Colonic mucosa (tissue), 4 donors: ENCODE data around the gene DGKB. TPM values are rescaled to one million over a fixed set of nuclear protein-coding genes. Genes with fewer than 3 reads are reported as not detected.

Experiments used
- DNase-seq: peaks from one replicate; pipeline ENCODE4 v3.0.0-alpha.2; 2020
- H3K27ac ChIP-seq: fragments of 200-600 bp; one replicate; pipeline ENCODE4 v1.8.0; 2021
- H3K27me3 ChIP-seq: fragments of 200-600 bp; one replicate; pipeline ENCODE4 v1.8.0; 2021
- H3K36me3 ChIP-seq: fragments of 200-600 bp; one replicate; pipeline ENCODE4 v1.8.0; 2021
- H3K4me1 ChIP-seq: fragments of 200-600 bp; one replicate; pipeline ENCODE4 v1.8.0; 2021; ENCODE audit warnings: mild to moderate bottlenecking
- H3K4me3 ChIP-seq: fragments of 200-600 bp; one replicate; pipeline ENCODE4 v1.8.0; 2021
- H3K9ac ChIP-seq, 2 donors: one replicate each; pipeline ENCODE4 v1.7.0; 2013; ENCODE audit warnings: control low read depth in 2 of 2, low read depth in 2 of 2, low read length in 2 of 2
- H3K9me3 ChIP-seq: fragments of 200-600 bp; one replicate; pipeline ENCODE4 v1.8.0; 2021
- intact Hi-C: fragments of 100-400 bp; cut with DNase I; formaldehyde crosslinking; loops from one replicate; pipeline ENCODE4 v1.14.1; 2022
- total RNA-seq, 2 donors: library from RNA; stranded (reverse); fragmentation: NEBNext Ultra II Directional in 1 of 2; extraction: Animal tissue kit (Norgen Biotek cat#: 25700) in 1 of 2; gene quantifications; one replicate each; pipeline ENCODE4 v1.2.1, GENCODE V29; 2021
- TF ChIP-seq, protein P1 (sequence below): fragments of 200-600 bp; IDR thresholded peaks from one replicate; pipeline ENCODE4 v1.8.0; 2022; ENCODE audit warnings: antibody characterized with exemption, mild to moderate bottlenecking
- donor health status: healthy.
- donor health status: DM: no; HTN: no; CAD: no.
- donor health status: DM: no; HTN: no; CAD: no.

The DGKB gene
- total RNA-seq, 2 donors from 2014 or later, result 0.25 to 0.61 TPM

- Histone ChIP-seq H3K27me3 (no peaks in the 10 kb centered on the region), H3K9me3 (no peaks in the 10 kb centered on the region), H3K27ac (no peak overlapping the region), H3K36me3 (no peaks in the 10 kb centered on the region), H3K4me1 (no peaks in the 10 kb centered on the region), H3K4me3 (no peak overlapping the region), H3K9ac (no peak overlapping the region)
- intact Hi-C loops, result no loop called here
- TF ChIP-seq, protein P1, sequence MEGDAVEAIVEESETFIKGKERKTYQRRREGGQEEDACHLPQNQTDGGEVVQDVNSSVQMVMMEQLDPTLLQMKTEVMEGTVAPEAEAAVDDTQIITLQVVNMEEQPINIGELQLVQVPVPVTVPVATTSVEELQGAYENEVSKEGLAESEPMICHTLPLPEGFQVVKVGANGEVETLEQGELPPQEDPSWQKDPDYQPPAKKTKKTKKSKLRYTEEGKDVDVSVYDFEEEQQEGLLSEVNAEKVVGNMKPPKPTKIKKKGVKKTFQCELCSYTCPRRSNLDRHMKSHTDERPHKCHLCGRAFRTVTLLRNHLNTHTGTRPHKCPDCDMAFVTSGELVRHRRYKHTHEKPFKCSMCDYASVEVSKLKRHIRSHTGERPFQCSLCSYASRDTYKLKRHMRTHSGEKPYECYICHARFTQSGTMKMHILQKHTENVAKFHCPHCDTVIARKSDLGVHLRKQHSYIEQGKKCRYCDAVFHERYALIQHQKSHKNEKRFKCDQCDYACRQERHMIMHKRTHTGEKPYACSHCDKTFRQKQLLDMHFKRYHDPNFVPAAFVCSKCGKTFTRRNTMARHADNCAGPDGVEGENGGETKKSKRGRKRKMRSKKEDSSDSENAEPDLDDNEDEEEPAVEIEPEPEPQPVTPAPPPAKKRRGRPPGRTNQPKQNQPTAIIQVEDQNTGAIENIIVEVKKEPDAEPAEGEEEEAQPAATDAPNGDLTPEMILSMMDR, result no peak
- DNase-seq, result no peak
Observed at GRCh38 chr7:14836571-14837189, 65.9 kb downstream of the DGKB start.

GRCh38 chr7:14836006-14836405 is 66.5 kb downstream of the DGKB start:
- H3K4me1 ChIP-seq, result no peaks in the 10 kb centered on the region
- no peaks in the 10 kb centered on the region for H3K9me3 ChIP-seq
- no peak overlapping the region for H3K27ac ChIP-seq
- TF ChIP-seq, protein P1, result no peak
- no peak overlapping the region for H3K4me3 ChIP-seq
- DNase-seq, result no peak
- H3K9ac ChIP-seq, result no peak overlapping the region
- H3K27me3 ChIP-seq, result no peaks in the 10 kb centered on the region
- intact Hi-C loops, result no loop called here
- no peaks in the 10 kb centered on the region for H3K36me3 ChIP-seq

GRCh38 chr7:14835384-14835783 is 67.2 kb downstream of the DGKB start:
- no peaks in the 10 kb centered on the region for H3K9me3 ChIP-seq
- intact Hi-C loops, result no loop called here
- H3K9ac ChIP-seq, result no peak overlapping the region
- TF ChIP-seq, protein P1, result no peak
- no peaks in the 10 kb centered on the region for H3K36me3 ChIP-seq
- no peak for DNase-seq
- H3K4me3 ChIP-seq, result no peak overlapping the region
- H3K4me1 ChIP-seq, result no peaks in the 10 kb centered on the region
- H3K27me3 ChIP-seq, result no peaks in the 10 kb centered on the region
- H3K27ac ChIP-seq, result no peak overlapping the region

DNA sequence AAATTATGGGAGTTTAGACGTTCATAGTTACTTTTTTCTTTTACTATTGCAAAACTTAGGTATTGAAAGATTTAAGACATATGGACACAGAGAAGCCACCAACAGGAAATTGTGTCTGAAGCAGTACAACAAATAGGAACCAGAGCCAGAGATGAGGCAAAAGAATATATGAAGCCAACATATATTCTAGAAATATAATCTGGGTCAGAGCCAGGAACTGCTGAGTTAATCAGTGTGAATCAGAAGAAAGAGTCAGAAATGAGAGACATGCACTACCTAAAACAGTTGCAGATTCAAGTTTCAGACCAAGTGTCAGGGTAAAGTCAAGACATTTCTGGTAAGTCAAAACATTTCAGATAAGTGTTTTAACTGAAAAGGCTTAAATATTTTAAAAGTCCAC is 67.7 kb downstream of the DGKB start:
- Histone ChIP-seq H3K36me3 (no peaks in the 10 kb centered on the region), H3K4me3 (no peak overlapping the region), H3K9ac (no peak overlapping the region), H3K27ac (no peak overlapping the region), H3K9me3 (no peaks in the 10 kb centered on the region), H3K27me3 (no peaks in the 10 kb centered on the region), H3K4me1 (no peaks in the 10 kb centered on the region)
- no peak for DNase-seq
- TF ChIP-seq, protein P1, result no peak
- intact Hi-C loops, result no loop called here

- Histone ChIP-seq H3K27me3 (no peaks in the 10 kb centered on the region), H3K9ac (no peak overlapping the region), H3K27ac (no peak overlapping the region), H3K36me3 (no peaks in the 10 kb centered on the region), H3K4me3 (no peak overlapping the region), H3K4me1 (no peaks in the 10 kb centered on the region), H3K9me3 (no peaks in the 10 kb centered on the region)
- TF ChIP-seq, protein P1, result no peak
- no peak for DNase-seq
- intact Hi-C loops, result no loop called here
Observed at GRCh38 chr7:14834456-14834855, 68.1 kb downstream of the DGKB start.
